DND-41 (cell line): Measurements from ENCODE around the gene SAG.

Source experiments
- ATAC-seq: fragments of 200-7000 bp; cut with Tn5 transposase; 3 replicates; pipeline ENCODE4 v1.9.1; 2021; ENCODE audit warnings: low read depth; ENCODE audit not compliant: insufficient read depth
- DNase-seq: peaks from one replicate; pipeline ENCODE4 v3.0.0-alpha.2; 2020
- H2AFZ ChIP-seq: 2 replicates; pipeline ENCODE4 v1.6.0; 2012; ENCODE audit warnings: low read depth, low read length
- H3K27ac ChIP-seq: 2 replicates; pipeline ENCODE4 v1.5.1; 2012; ENCODE audit warnings: low read length, inconsistent platforms
- H3K27me3 ChIP-seq: fragments of 200-600 bp; sonication (generic); 2 replicates; pipeline ENCODE4 v1.6.0; 2012; ENCODE audit warnings: low read length, mild to moderate bottlenecking, inconsistent platforms; ENCODE audit not compliant: insufficient read depth, poor library complexity
- H3K36me3 ChIP-seq: 2 replicates; pipeline ENCODE4 v1.5.1; 2012; ENCODE audit warnings: low read length, inconsistent platforms; ENCODE audit not compliant: insufficient read depth
- H3K4me1 ChIP-seq: 2 replicates; pipeline ENCODE4 v1.5.1; 2012; ENCODE audit warnings: mild to moderate bottlenecking, low read length; ENCODE audit not compliant: insufficient read depth
- H3K4me2 ChIP-seq: 2 replicates; pipeline ENCODE4 v1.6.0; 2012; ENCODE audit warnings: mild to moderate bottlenecking, moderate library complexity, low read length, inconsistent platforms; ENCODE audit not compliant: insufficient read depth
- H3K4me3 ChIP-seq, 2 experiments: fragments of 200-600 bp in 1 of 2; shearing (Covaris generic) in 1 of 2; 2 replicates each; pipeline ENCODE4 v1.5.1; 2012 to 2016; ENCODE audit warnings: inconsistent platforms in 2 of 2, low read length in 2 of 2, mild to moderate bottlenecking in 2 of 2, low read depth in 1 of 2, moderate library complexity in 1 of 2
- H3K79me2 ChIP-seq: 2 replicates; pipeline ENCODE4 v1.6.0; 2012; ENCODE audit warnings: low read length, inconsistent platforms; ENCODE audit not compliant: insufficient read depth
- H3K9ac ChIP-seq: 2 replicates; pipeline ENCODE4 v1.6.0; 2012; ENCODE audit warnings: low read depth, mild to moderate bottlenecking, inconsistent platforms, low read length, moderate library complexity
- H3K9me3 ChIP-seq: 2 replicates; pipeline ENCODE4 v1.5.1; 2012; ENCODE audit warnings: low read length, moderate library complexity, mild to moderate bottlenecking, inconsistent platforms; ENCODE audit not compliant: insufficient read depth, severe bottlenecking
- H4K20me1 ChIP-seq: 2 replicates; pipeline ENCODE4 v1.6.0; 2012; ENCODE audit warnings: low read length; ENCODE audit not compliant: insufficient read depth
- CTCF ChIP-seq: IDR thresholded peaks from 2 replicates; pipeline ENCODE4 v1.5.1; 2012; ENCODE audit warnings: borderline replicate concordance, low read length, moderate library complexity, mild to moderate bottlenecking; ENCODE audit not compliant: poor library complexity, severe bottlenecking; ENCODE audit errors: extremely low read depth
- EZH2 ChIP-seq: IDR thresholded peaks from 3 replicates; pipeline ENCODE4 v1.6.1; 2012; ENCODE audit warnings: borderline replicate concordance, low read depth, mild to moderate bottlenecking, moderate library complexity, low read length, inconsistent platforms; ENCODE audit not compliant: severe bottlenecking

Gene SAG

GRCh38 chr2:233384015-233384414 lies 76.4 kb downstream of the SAG start:
- no peak overlapping the region for H3K4me2 ChIP-seq
- H3K4me3 ChIP-seq, result no peak overlapping the region
- DNase-seq (no peak), ATAC-seq (no peak)
- no peaks in the 10 kb centered on the region for H3K9me3 ChIP-seq
- no peaks in the 10 kb centered on the region for H3K27me3 ChIP-seq
- peaks cover 34% of the 10 kb centered on the region for H4K20me1 ChIP-seq
- H3K4me1 ChIP-seq, result no peaks in the 10 kb centered on the region
- H3K36me3 ChIP-seq, result no peaks in the 10 kb centered on the region
- no peak overlapping the region for H3K27ac ChIP-seq
- no peak overlapping the region for H3K9ac ChIP-seq
- no peak overlapping the region for H2AFZ ChIP-seq
- TF ChIP-seq CTCF, result no peak
- no peak for TF ChIP-seq EZH2
- H3K79me2 ChIP-seq, result peaks cover 45% of the 10 kb centered on the region

- Histone ChIP-seq H3K9me3 (no peaks in the 10 kb centered on the region), H3K4me1 (no peaks in the 10 kb centered on the region), H4K20me1 (peaks cover 31% of the 10 kb centered on the region), H3K36me3 (peaks cover 4% of the 10 kb centered on the region), H3K9ac (no peak overlapping the region), H3K4me3 (no peak overlapping the region), H3K27me3 (no peaks in the 10 kb centered on the region), H3K27ac (no peak overlapping the region), H3K4me2 (no peak overlapping the region), H3K79me2 (peaks cover 43% of the 10 kb centered on the region), H2AFZ (no peak overlapping the region)
- DNase-seq, result no peak
- ATAC-seq, result no peak
- no peak for TF ChIP-seq EZH2
Measured at GRCh38 chr2:233384811-233385488, 77.3 kb downstream of the SAG start.

GRCh38 chr2:233385489-233386044 lies 78.0 kb downstream of the SAG start:
- no peak overlapping the region for H2AFZ ChIP-seq
- DNase-seq (no peak), ATAC-seq (no peak)
- TF ChIP-seq CTCF (no peak), EZH2 (no peak)
- H3K4me1 ChIP-seq, result no peaks in the 10 kb centered on the region
- no peaks in the 10 kb centered on the region for H3K27me3 ChIP-seq
- H4K20me1 ChIP-seq, result peaks cover 26% of the 10 kb centered on the region
- peaks cover 10% of the 10 kb centered on the region for H3K36me3 ChIP-seq
- no peak overlapping the region for H3K27ac ChIP-seq
- H3K79me2 ChIP-seq, result peaks cover 41% of the 10 kb centered on the region
- no peak overlapping the region for H3K4me3 ChIP-seq
- H3K9ac ChIP-seq, result no peak overlapping the region
- H3K4me2 ChIP-seq, result no peak overlapping the region
- H3K9me3 ChIP-seq, result no peaks in the 10 kb centered on the region

- no peak for ATAC-seq
- peaks cover 22% of the 10 kb centered on the region for H4K20me1 ChIP-seq
- H3K4me3 ChIP-seq, result no peak overlapping the region
- H3K4me1 ChIP-seq, result no peaks in the 10 kb centered on the region
- no peak overlapping the region for H3K27ac ChIP-seq
- peaks cover 10% of the 10 kb centered on the region for H3K36me3 ChIP-seq
- no peak for TF ChIP-seq EZH2
- TF ChIP-seq CTCF, result no peak
- peaks cover 39% of the 10 kb centered on the region for H3K79me2 ChIP-seq
- no peak overlapping the region for H3K9ac ChIP-seq
- H3K4me2 ChIP-seq, result no peak overlapping the region
- no peak for DNase-seq
- no peaks in the 10 kb centered on the region for H3K27me3 ChIP-seq
- H3K9me3 ChIP-seq, result no peaks in the 10 kb centered on the region
- no peak overlapping the region for H2AFZ ChIP-seq
Measured at GRCh38 chr2:233386382-233387041, 78.9 kb downstream of the SAG start.
